Cardiac fibroblast (primary cell): ENCODE data around the gene OR5H14.
"Not testable (repeated sequence)": the region's sequence is repeated elsewhere in the genome, so short reads cannot be mapped to it uniquely, and the experiment has no call there.

Source experiments
- DNase-seq, 2 donors: peaks; one replicate each; pipeline versions ENCODE4 v3.0.0 to v3.0.0-alpha.2; 2010; ENCODE audit warnings: low read depth in 2 of 2
- H3K4me3 ChIP-seq, 2 donors: replicated peaks in 1 of 2; 1 replicate in 1 of 2; 2 replicates in 1 of 2; pipeline ENCODE4 v1.5.1; 2011; ENCODE audit warnings: low read depth in 2 of 2, low read length in 2 of 2, mild to moderate bottlenecking in 2 of 2, moderate library complexity in 1 of 2
- TF ChIP-seq, protein P1 (sequence below): IDR thresholded peaks from one replicate; pipeline ENCODE4 v1.5.1; 2011; ENCODE audit warnings: low read depth, mild to moderate bottlenecking, low read length, inconsistent platforms

The OR5H14 gene

DNA sequence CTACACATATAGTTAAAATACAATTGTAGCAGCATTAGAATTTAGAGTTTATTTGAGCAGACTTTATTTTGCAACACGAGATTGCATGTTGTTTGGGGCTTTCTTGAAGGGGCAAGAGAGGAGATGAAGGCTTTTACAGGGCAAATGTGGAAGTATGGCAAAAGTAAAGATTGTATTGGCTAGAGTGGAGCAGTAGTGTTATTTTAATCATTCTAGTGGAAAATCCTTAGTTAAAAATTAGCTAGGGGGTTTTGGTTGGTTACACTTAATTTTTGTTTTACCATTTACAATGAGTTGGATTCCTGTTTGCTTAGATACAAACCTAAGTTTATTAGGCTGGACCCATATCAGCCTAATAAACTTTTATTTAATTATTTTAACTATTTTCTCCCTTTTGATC is 23.8 kb downstream of the OR5H14 start:
- no peak overlapping the region for H3K4me3 ChIP-seq
- TF ChIP-seq, protein P1, sequence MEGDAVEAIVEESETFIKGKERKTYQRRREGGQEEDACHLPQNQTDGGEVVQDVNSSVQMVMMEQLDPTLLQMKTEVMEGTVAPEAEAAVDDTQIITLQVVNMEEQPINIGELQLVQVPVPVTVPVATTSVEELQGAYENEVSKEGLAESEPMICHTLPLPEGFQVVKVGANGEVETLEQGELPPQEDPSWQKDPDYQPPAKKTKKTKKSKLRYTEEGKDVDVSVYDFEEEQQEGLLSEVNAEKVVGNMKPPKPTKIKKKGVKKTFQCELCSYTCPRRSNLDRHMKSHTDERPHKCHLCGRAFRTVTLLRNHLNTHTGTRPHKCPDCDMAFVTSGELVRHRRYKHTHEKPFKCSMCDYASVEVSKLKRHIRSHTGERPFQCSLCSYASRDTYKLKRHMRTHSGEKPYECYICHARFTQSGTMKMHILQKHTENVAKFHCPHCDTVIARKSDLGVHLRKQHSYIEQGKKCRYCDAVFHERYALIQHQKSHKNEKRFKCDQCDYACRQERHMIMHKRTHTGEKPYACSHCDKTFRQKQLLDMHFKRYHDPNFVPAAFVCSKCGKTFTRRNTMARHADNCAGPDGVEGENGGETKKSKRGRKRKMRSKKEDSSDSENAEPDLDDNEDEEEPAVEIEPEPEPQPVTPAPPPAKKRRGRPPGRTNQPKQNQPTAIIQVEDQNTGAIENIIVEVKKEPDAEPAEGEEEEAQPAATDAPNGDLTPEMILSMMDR, result no peak
- no peak for DNase-seq

GRCh38 chr3:98172621-98173020 is 25.3 kb downstream of the OR5H14 start:
- TF ChIP-seq, protein P1, result no peak
- H3K4me3 ChIP-seq, result no peak overlapping the region
- DNase-seq, result no peak

DNA sequence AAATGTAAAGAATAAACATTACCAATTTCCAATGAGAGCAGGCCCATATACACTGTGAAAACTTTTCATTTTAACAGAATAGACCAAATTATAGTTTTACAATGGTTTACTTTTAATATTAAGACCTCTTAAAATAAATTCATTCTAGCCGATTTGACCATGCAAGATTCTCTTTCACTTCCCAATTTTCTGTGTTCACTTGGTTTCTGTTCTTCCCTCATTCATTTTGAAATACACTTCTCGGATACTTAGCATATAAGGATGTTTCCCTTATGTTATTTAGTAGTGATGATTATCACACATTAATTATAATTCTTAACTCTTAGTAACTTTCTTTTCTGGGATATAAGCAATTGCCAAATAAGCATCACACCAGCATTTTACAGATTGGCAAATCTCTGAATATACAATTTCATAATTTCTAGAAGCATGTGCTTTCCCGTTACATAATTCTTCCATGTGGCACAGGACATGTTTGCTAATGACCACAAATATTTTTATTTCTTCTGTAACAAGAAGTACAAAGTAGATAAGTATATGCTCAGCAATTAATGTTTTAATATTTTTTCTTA is 33.1 kb downstream of the OR5H14 start:
- TF ChIP-seq, protein P1, result no peak
- no peak overlapping the region for H3K4me3 ChIP-seq
- no peak for DNase-seq

DNA sequence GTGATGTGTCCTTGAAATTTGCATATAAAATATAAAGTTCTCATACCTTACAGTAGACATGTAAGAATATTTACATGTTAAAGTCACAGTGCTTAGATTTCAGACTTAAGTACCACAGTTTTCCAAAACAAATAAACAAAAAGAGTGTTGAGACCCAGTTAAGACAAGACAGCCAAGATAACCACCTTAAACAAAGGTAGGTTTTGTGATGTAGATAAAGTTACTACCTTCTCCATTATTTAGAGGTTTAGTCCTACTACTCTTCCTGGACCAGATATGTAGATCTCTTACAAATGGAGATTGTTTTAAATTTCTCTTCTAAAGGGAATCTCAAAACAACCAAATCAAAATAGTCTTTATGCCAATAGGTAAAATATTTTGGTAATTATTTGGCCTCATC is 34.9 kb downstream of the OR5H14 start:
- TF ChIP-seq, protein P1, result no peak

DNA sequence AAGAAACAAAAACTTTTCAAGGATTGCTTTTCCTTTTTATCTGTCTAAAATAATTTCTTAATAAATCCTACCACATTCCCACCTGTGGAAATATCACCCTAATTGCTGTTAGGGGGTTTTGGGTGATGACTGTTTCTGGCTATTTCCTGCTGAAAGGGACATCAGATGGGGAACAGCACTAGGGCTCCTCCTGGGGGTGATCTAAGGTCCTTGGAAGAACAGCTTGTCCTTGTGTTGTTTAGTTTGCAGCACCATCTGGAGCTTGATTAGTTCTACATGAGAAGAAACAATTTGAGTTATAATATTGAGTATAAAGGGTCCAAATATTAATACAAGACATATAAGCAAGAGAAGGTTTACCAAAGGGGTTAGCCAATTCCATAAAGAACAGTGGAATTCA is 37.9 kb downstream of the OR5H14 start:
- no peak for DNase-seq
- TF ChIP-seq, protein P1, result no peak
- no peak overlapping the region for H3K4me3 ChIP-seq

More for the DNA sequence above, 34.9 kb downstream of the OR5H14 start:
- no peak overlapping the region for H3K4me3 ChIP-seq
- DNase-seq, result no peak

DNA sequence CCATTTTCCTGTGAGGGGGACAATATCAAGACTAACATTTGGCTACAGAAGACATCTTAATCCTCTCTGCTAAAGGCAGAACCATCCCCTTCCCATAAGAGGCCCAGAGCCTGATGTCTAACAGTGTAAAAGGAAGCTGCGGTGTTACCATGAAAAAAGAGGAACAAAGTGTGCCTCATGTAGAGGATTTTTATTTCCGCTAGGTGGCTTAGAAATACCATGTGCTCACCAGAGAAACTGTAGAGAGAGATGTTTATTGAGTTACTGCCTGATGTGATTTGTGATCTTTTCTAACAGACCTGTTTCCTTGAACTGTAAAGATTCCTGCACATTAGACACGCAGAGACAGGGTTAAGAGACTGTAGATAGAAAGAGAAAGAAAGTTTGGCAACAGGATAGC is 41.3 kb downstream of the OR5H14 start:
- DNase-seq, result peak in 1 of 2 donors; percentile 4
- TF ChIP-seq, protein P1, result peak; percentile 17

DNA sequence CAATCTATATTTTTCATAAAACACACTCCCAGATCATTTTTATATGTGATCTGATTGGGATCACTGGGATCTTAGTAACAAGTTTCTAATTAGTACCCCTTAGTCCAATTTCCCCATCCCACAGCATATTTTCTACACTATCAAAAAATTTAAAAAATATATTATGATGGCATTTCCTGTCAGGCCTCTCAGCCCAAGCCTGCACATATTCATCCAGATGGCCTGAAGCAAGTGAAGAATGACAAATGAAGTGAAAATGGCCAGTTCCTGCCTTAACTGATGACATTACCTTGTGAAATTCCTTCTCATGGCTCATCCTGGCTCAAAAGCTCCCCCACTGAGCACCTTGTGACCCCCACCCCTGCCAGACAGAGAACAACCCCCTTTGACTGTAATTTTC is 43.6 kb downstream of the OR5H14 start:
- not testable (repeated sequence) for DNase-seq, H3K4me3 ChIP-seq

More for the DNA sequence above, 41.3 kb downstream of the OR5H14 start:
- H3K4me3 ChIP-seq, result no peak overlapping the region

DNA sequence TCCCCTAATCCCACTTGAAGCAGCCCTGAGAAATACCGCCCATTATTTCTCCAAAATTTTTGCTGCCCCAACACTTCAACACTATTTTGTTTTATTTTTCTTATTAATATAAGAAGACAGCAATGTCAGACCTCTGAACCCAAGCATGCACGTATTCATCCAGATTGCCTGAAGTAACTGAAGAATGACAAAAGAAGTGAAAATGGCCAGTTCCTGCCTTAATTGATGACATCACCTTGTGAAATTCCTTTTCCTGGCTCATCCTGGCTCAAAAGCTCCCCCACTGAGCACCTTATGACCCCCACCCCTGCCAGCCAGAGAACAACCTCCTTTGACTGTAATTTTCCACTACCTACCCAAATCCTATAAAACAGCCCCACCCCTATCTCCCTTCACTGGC is 49.0 kb downstream of the OR5H14 start:
- not testable (repeated sequence) for DNase-seq, H3K4me3 ChIP-seq
